Measurements from ENCODE around the gene SRSF11. TPM values are rescaled to one million over a fixed set of nuclear protein-coding genes. Genes with fewer than 3 reads are reported as not detected.

SRSF11 gene
- total RNA-seq, 2 experiments from 2014 or later: 165 to 245 TPM

GRCh38 chr1:70194601-70195000, 26.6 kb upstream of the SRSF11 start:
- ChIA-PET CTCF (ENCODE audit: unreplicated experiment) (no interaction called here), POLR2A (interaction anchor here (1.3 to 2.0 kb wide), 2 partner anchors 9 to 11 kb away, joined by 4 to 5 read pairs; no protein-coding TSS in a partner anchor)
- Histone ChIP-seq H2AFZ (ENCODE audit: low read length) (no peak overlapping the region), H3K4me2 (ENCODE audit: low read length) (no peak overlapping the region), H3K36me3 (ENCODE audit: insufficient read depth, low read length) (peaks cover 4% of the 10 kb centered on the region), H3K4me3 (ENCODE audit: low read depth, low read length, poor library complexity, severe bottlenecking) (no peak overlapping the region), H3K79me2 (ENCODE audit: insufficient read depth, low read depth, low read length) (peaks cover 95% of the 10 kb centered on the region), H3K4me1 (ENCODE audit: insufficient read depth, low read length, poor library complexity, severe bottlenecking) (no peaks in the 10 kb centered on the region), H3K9me2 (ENCODE audit: insufficient read depth, low read length) (no peaks in the 10 kb centered on the region), H3K27ac (ENCODE audit: low read depth, low read length, poor library complexity, severe bottlenecking) (no peak overlapping the region), H4K20me1 (ENCODE audit: insufficient read depth, low read length) (0 out of 2 replicates have a peak, but pooled peaks cover 8% of the 10 kb centered on the region), H3K9me3 (ENCODE audit: low read length) (peaks cover 4% of the 10 kb centered on the region; the same call in 1 of the 2 replicates)
- DNase-seq (ENCODE audit: low spot score): no peak
- TF ChIP-seq EZH2phosphoT487 (IDR thresholded peaks at IDR 0.05; ENCODE audit: borderline replicate concordance, low read depth, low read length): no peak
- TF ChIP-seq, protein P1, sequence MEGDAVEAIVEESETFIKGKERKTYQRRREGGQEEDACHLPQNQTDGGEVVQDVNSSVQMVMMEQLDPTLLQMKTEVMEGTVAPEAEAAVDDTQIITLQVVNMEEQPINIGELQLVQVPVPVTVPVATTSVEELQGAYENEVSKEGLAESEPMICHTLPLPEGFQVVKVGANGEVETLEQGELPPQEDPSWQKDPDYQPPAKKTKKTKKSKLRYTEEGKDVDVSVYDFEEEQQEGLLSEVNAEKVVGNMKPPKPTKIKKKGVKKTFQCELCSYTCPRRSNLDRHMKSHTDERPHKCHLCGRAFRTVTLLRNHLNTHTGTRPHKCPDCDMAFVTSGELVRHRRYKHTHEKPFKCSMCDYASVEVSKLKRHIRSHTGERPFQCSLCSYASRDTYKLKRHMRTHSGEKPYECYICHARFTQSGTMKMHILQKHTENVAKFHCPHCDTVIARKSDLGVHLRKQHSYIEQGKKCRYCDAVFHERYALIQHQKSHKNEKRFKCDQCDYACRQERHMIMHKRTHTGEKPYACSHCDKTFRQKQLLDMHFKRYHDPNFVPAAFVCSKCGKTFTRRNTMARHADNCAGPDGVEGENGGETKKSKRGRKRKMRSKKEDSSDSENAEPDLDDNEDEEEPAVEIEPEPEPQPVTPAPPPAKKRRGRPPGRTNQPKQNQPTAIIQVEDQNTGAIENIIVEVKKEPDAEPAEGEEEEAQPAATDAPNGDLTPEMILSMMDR (conservative IDR thresholded peaks at IDR 0.05; ENCODE audit: low read length): no peak
- intact Hi-C loops (cut with micrococcal nuclease; ENCODE audit: unreplicated experiment): no loop called here
- BruUV-seq (replicated peaks): no TSS peak

GRCh38 chr1:70195342-70195741, 25.8 kb upstream of the SRSF11 start:
- no peak overlapping the region for H3K27ac ChIP-seq (ENCODE audit: low read depth, low read length, poor library complexity, severe bottlenecking)
- no TSS peak for BruUV-seq (replicated peaks)
- H3K4me3 ChIP-seq (ENCODE audit: low read depth, low read length, poor library complexity, severe bottlenecking): no peak overlapping the region
- 0 out of 2 replicates have a peak, but pooled peaks cover 8% of the 10 kb centered on the region for H4K20me1 ChIP-seq (ENCODE audit: insufficient read depth, low read length)
- intact Hi-C loops (cut with micrococcal nuclease; ENCODE audit: unreplicated experiment): no loop called here
- no peak overlapping the region for H2AFZ ChIP-seq (ENCODE audit: low read length)
- H3K9me3 ChIP-seq (ENCODE audit: low read length): peaks cover 4% of the 10 kb centered on the region; the same call in 1 of the 2 replicates
- H3K36me3 ChIP-seq (ENCODE audit: insufficient read depth, low read length): peaks cover 10% of the 10 kb centered on the region
- POLR2A ChIA-PET: no interaction called here
- TF ChIP-seq EZH2phosphoT487 (IDR thresholded peaks at IDR 0.05; ENCODE audit: borderline replicate concordance, low read depth, low read length): no peak
- TF ChIP-seq, protein P1 (conservative IDR thresholded peaks at IDR 0.05; ENCODE audit: low read length): no peak
- CTCF ChIA-PET (ENCODE audit: unreplicated experiment): no interaction called here
- H3K9me2 ChIP-seq (ENCODE audit: insufficient read depth, low read length): no peaks in the 10 kb centered on the region
- DNase-seq (ENCODE audit: low spot score): no peak
- no peaks in the 10 kb centered on the region for H3K4me1 ChIP-seq (ENCODE audit: insufficient read depth, low read length, poor library complexity, severe bottlenecking)
- H3K79me2 ChIP-seq (ENCODE audit: insufficient read depth, low read depth, low read length): peaks cover 95% of the 10 kb centered on the region
- H3K4me2 ChIP-seq (ENCODE audit: low read length): no peak overlapping the region

GRCh38 chr1:70196333-70196732, 24.8 kb upstream of the SRSF11 start:
- Histone ChIP-seq H3K4me3 (ENCODE audit: low read depth, low read length, poor library complexity, severe bottlenecking) (no peak overlapping the region), H3K9me3 (ENCODE audit: low read length) (peaks cover 4% of the 10 kb centered on the region; the same call in 1 of the 2 replicates), H3K9me2 (ENCODE audit: insufficient read depth, low read length) (no peaks in the 10 kb centered on the region), H3K79me2 (ENCODE audit: insufficient read depth, low read depth, low read length) (peaks cover 95% of the 10 kb centered on the region), H3K4me2 (ENCODE audit: low read length) (no peak overlapping the region), H3K36me3 (ENCODE audit: insufficient read depth, low read length) (peaks cover 10% of the 10 kb centered on the region), H3K27ac (ENCODE audit: low read depth, low read length, poor library complexity, severe bottlenecking) (no peak overlapping the region), H2AFZ (ENCODE audit: low read length) (no peak overlapping the region), H4K20me1 (ENCODE audit: insufficient read depth, low read length) (0 out of 2 replicates have a peak, but pooled peaks cover 5% of the 10 kb centered on the region), H3K4me1 (ENCODE audit: insufficient read depth, low read length, poor library complexity, severe bottlenecking) (no peaks in the 10 kb centered on the region)
- intact Hi-C loops (cut with micrococcal nuclease; ENCODE audit: unreplicated experiment): no loop called here
- CTCF ChIA-PET (ENCODE audit: unreplicated experiment): no interaction called here
- BruUV-seq (replicated peaks): no TSS peak
- POLR2A ChIA-PET: no interaction called here
- no peak for DNase-seq (ENCODE audit: low spot score)
- TF ChIP-seq, protein P1 (conservative IDR thresholded peaks at IDR 0.05; ENCODE audit: low read length): 0 out of 2 replicates have a peak, but pooled peaks have one; percentile 24
- TF ChIP-seq EZH2phosphoT487 (IDR thresholded peaks at IDR 0.05; ENCODE audit: borderline replicate concordance, low read depth, low read length): no peak
